SK-N-SH (cell line): ENCODE data around the gene SPEF2. TPM values are rescaled to one million over a fixed set of nuclear protein-coding genes. Genes with fewer than 3 reads are reported as not detected.

Source experiments
- CHD2 ChIP-seq: fragments of 150-350 bp; IDR thresholded peaks from 2 replicates; pipeline ENCODE4 v1.6.1; 2018; ENCODE audit warnings: low read length; ENCODE audit not compliant: partially characterized antibody
- ELF1 ChIP-seq: IDR thresholded peaks from 2 replicates; pipeline ENCODE4 v1.4.0; 2012
- FOSL2 ChIP-seq: IDR thresholded peaks from 2 replicates; pipeline ENCODE4 v1.4.0; 2012; ENCODE audit warnings: low read depth, mild to moderate bottlenecking, moderate library complexity, borderline replicate concordance
- FOXJ3 ChIP-seq: sonication (generic); formaldehyde crosslinking; IDR thresholded peaks from 2 replicates; pipeline ENCODE4 v1.5.1; 2020; ENCODE audit warnings: mild to moderate bottlenecking, missing genetic modification reagents
- MEF2A ChIP-seq: IDR thresholded peaks from 2 replicates; pipeline ENCODE4 v1.4.0; 2012; ENCODE audit warnings: low read depth, borderline replicate concordance
- NRF1 ChIP-seq: IDR thresholded peaks from 2 replicates; pipeline ENCODE4 v1.6.1; 2012; ENCODE audit warnings: low read depth, mild to moderate bottlenecking, low read length
- POLR2AphosphoS5 ChIP-seq: IDR thresholded peaks from 2 replicates; pipeline ENCODE4 v1.6.1; 2012; ENCODE audit warnings: low read depth, low read length
- RCOR1 ChIP-seq: fragments of 150-350 bp; IDR thresholded peaks from 2 replicates; pipeline ENCODE4 v1.6.1; 2017; ENCODE audit warnings: antibody characterized with exemption, low read length
- RFX5 ChIP-seq: IDR thresholded peaks from 2 replicates; pipeline ENCODE4 v1.6.1; 2012; ENCODE audit warnings: mild to moderate bottlenecking, improper control_type of control experiment, low read length
- RXRA ChIP-seq: IDR thresholded peaks from 2 replicates; pipeline ENCODE4 v1.4.0; 2012; ENCODE audit warnings: low read depth, mild to moderate bottlenecking, borderline replicate concordance
- SIN3A ChIP-seq: IDR thresholded peaks from 2 replicates; pipeline ENCODE4 v1.6.1; 2012; ENCODE audit warnings: low read depth, mild to moderate bottlenecking, low read length, moderate library complexity, borderline replicate concordance
- SMC3 ChIP-seq: IDR thresholded peaks from 2 replicates; pipeline ENCODE4 v1.6.1; 2012; ENCODE audit warnings: low read depth, low read length, improper control_type of control experiment
- TEAD4 ChIP-seq: IDR thresholded peaks from 2 replicates; pipeline ENCODE4 v1.4.0; 2012; ENCODE audit warnings: mild to moderate bottlenecking, borderline replicate concordance; ENCODE audit not compliant: insufficient read depth
- polyA plus RNA-seq, 3 experiments: library from polyadenylated mRNA; depleted of rRNA; stranded (reverse); fragments of >200 nt; gene quantifications; 2 replicates each; pipeline ENCODE4 v1.2.3, GENCODE V29; 2012
- TF ChIP-seq, protein P1 (sequence below): IDR thresholded peaks from 2 replicates; pipeline ENCODE4; 2012
- TF ChIP-seq, protein P2 (sequence below): IDR thresholded peaks from 2 replicates; pipeline ENCODE4 v1.4.0; 2012; ENCODE audit warnings: low read depth, borderline replicate concordance
- TF ChIP-seq, protein P3 (sequence below): fragments of 150-350 bp; IDR thresholded peaks from 2 replicates; pipeline ENCODE4 v1.6.1; 2016; ENCODE audit warnings: mild to moderate bottlenecking, low read depth, low read length
- TF ChIP-seq, protein P4 (sequence below): fragments of 200-600 bp; sonication (generic); IDR thresholded peaks from 2 replicates; pipeline ENCODE4 v1.6.1; 2017; ENCODE audit warnings: antibody characterized with exemption, mild to moderate bottlenecking, moderate library complexity
- TF ChIP-seq, protein P5 (sequence below): IDR thresholded peaks from 2 replicates; pipeline ENCODE4 v1.6.1; 2012; ENCODE audit warnings: mild to moderate bottlenecking, low read depth, low read length, moderate library complexity
- TF ChIP-seq, protein P6 (sequence below): IDR thresholded peaks from 2 replicates; pipeline ENCODE4 v1.4.0; 2012; ENCODE audit warnings: low read depth

SPEF2 gene
- polyA plus RNA-seq, 1 of the 3 experiments (the other 2 are of a cell fraction): 1.6 TPM

DNA sequence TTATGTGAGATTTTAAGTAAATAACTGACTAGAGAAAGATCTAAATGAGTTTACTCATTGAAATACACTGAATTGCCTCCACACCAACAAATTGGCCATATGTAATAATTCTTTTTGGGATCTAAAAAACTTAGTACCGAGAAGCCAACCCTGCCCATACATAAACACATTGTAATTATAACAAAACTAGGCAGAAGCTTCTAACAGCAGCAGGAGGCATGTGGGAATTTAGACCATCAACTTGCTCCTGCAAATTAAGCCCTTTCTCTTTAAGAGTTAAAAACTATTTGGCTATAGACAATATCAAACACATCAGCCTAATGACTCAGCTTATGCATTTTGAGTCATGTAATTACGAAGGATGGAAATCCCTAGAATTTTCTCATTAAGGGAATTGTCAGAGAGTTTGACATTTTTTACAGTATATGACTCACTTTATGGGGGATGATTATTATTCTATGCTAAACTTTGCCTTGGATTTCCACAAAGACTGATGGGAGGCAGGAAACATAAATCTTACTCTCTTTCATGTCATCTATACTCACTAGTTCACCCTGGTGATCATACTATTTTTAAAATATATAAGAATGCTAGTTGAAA, 240.0 kb downstream of the SPEF2 start (continued):
- TF ChIP-seq SIN3A (no peak), RFX5 (no peak), RCOR1 (no peak), MEF2A (peak; percentile 52; the same call in 1 of the 2 replicates), TEAD4 (peak; percentile 90), FOXJ3 (CRISPR knock-in tag) (no peak), FOSL2 (peak; percentile 97), POLR2AphosphoS5 (peak; percentile 66; the same call in 1 of the 2 replicates), RXRA (peak; percentile 59), CHD2 (no peak), NRF1 (no peak), SMC3 (no peak), ELF1 (peak; percentile 21; the same call in 1 of the 2 replicates)
- TF ChIP-seq, protein P1, sequence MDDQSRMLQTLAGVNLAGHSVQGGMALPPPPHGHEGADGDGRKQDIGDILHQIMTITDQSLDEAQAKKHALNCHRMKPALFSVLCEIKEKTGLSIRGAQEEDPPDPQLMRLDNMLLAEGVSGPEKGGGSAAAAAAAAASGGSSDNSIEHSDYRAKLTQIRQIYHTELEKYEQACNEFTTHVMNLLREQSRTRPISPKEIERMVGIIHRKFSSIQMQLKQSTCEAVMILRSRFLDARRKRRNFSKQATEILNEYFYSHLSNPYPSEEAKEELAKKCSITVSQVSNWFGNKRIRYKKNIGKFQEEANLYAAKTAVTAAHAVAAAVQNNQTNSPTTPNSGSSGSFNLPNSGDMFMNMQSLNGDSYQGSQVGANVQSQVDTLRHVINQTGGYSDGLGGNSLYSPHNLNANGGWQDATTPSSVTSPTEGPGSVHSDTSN: peak; percentile 88
- TF ChIP-seq, protein P2, sequence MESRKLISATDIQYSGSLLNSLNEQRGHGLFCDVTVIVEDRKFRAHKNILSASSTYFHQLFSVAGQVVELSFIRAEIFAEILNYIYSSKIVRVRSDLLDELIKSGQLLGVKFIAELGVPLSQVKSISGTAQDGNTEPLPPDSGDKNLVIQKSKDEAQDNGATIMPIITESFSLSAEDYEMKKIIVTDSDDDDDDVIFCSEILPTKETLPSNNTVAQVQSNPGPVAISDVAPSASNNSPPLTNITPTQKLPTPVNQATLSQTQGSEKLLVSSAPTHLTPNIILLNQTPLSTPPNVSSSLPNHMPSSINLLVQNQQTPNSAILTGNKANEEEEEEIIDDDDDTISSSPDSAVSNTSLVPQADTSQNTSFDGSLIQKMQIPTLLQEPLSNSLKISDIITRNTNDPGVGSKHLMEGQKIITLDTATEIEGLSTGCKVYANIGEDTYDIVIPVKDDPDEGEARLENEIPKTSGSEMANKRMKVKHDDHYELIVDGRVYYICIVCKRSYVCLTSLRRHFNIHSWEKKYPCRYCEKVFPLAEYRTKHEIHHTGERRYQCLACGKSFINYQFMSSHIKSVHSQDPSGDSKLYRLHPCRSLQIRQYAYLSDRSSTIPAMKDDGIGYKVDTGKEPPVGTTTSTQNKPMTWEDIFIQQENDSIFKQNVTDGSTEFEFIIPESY: no peak
- TF ChIP-seq, protein P3, sequence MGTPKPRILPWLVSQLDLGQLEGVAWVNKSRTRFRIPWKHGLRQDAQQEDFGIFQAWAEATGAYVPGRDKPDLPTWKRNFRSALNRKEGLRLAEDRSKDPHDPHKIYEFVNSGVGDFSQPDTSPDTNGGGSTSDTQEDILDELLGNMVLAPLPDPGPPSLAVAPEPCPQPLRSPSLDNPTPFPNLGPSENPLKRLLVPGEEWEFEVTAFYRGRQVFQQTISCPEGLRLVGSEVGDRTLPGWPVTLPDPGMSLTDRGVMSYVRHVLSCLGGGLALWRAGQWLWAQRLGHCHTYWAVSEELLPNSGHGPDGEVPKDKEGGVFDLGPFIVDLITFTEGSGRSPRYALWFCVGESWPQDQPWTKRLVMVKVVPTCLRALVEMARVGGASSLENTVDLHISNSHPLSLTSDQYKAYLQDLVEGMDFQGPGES: no peak
- TF ChIP-seq, protein P4, sequence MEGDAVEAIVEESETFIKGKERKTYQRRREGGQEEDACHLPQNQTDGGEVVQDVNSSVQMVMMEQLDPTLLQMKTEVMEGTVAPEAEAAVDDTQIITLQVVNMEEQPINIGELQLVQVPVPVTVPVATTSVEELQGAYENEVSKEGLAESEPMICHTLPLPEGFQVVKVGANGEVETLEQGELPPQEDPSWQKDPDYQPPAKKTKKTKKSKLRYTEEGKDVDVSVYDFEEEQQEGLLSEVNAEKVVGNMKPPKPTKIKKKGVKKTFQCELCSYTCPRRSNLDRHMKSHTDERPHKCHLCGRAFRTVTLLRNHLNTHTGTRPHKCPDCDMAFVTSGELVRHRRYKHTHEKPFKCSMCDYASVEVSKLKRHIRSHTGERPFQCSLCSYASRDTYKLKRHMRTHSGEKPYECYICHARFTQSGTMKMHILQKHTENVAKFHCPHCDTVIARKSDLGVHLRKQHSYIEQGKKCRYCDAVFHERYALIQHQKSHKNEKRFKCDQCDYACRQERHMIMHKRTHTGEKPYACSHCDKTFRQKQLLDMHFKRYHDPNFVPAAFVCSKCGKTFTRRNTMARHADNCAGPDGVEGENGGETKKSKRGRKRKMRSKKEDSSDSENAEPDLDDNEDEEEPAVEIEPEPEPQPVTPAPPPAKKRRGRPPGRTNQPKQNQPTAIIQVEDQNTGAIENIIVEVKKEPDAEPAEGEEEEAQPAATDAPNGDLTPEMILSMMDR: no peak
- TF ChIP-seq, protein P5, sequence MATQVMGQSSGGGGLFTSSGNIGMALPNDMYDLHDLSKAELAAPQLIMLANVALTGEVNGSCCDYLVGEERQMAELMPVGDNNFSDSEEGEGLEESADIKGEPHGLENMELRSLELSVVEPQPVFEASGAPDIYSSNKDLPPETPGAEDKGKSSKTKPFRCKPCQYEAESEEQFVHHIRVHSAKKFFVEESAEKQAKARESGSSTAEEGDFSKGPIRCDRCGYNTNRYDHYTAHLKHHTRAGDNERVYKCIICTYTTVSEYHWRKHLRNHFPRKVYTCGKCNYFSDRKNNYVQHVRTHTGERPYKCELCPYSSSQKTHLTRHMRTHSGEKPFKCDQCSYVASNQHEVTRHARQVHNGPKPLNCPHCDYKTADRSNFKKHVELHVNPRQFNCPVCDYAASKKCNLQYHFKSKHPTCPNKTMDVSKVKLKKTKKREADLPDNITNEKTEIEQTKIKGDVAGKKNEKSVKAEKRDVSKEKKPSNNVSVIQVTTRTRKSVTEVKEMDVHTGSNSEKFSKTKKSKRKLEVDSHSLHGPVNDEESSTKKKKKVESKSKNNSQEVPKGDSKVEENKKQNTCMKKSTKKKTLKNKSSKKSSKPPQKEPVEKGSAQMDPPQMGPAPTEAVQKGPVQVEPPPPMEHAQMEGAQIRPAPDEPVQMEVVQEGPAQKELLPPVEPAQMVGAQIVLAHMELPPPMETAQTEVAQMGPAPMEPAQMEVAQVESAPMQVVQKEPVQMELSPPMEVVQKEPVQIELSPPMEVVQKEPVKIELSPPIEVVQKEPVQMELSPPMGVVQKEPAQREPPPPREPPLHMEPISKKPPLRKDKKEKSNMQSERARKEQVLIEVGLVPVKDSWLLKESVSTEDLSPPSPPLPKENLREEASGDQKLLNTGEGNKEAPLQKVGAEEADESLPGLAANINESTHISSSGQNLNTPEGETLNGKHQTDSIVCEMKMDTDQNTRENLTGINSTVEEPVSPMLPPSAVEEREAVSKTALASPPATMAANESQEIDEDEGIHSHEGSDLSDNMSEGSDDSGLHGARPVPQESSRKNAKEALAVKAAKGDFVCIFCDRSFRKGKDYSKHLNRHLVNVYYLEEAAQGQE: no peak
- TF ChIP-seq, protein P6, sequence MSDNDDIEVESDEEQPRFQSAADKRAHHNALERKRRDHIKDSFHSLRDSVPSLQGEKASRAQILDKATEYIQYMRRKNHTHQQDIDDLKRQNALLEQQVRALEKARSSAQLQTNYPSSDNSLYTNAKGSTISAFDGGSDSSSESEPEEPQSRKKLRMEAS: peak; percentile 44; the same call in 1 of the 2 replicates
